Gastroesophageal sphincter (tissue), 4 donors: ENCODE data around the gene SPECC1L. TPM values are rescaled to one million over a fixed set of nuclear protein-coding genes. Genes with fewer than 3 reads are reported as not detected.

Experiments used
- ATAC-seq: fragments of 150-250 bp; one replicate; pipeline ENCODE4 v1.9.1; 2016; ENCODE audit warnings: mild to moderate bottlenecking, moderate library complexity
- H3K27ac ChIP-seq, 4 donors: fragments of 200-600 bp; sonication (generic) in 3 of 4; 1 replicate in 3 of 4; 2 replicates in 1 of 4; pipeline ENCODE4 v1.5.1; 2016 to 2019
- H3K27me3 ChIP-seq: fragments of 200-600 bp; sonication (generic); one replicate; pipeline ENCODE4 v1.5.1; 2019
- H3K36me3 ChIP-seq, 2 donors: fragments of 200-600 bp; sonication (generic); one replicate each; pipeline ENCODE4 v1.5.1; 2019; ENCODE audit warnings: control low read depth in 1 of 2
- H3K4me1 ChIP-seq, 3 donors: fragments of 200-600 bp; sonication (generic); 1 replicate in 2 of 3; 2 replicates in 1 of 3; pipeline ENCODE4 v1.5.1; 2016 to 2019; ENCODE audit warnings: control low read depth in 2 of 3
- H3K4me3 ChIP-seq, 2 donors: fragments of 200-600 bp; sonication (generic); one replicate each; pipeline ENCODE4 v1.5.1; 2019; ENCODE audit warnings: mild to moderate bottlenecking in 1 of 2, moderate library complexity in 1 of 2
- H3K9me3 ChIP-seq, 3 donors: fragments of 200-600 bp; sonication (generic); one replicate each; pipeline ENCODE4 v1.5.1; 2017 to 2019; ENCODE audit warnings: control low read depth in 2 of 3
- CTCF ChIP-seq, 4 experiments: fragments of 200-600 bp in 2 of 4; fragments of 450-650 bp in 2 of 4; sonication (generic) in 1 of 4; IDR thresholded peaks; one replicate each; pipeline ENCODE4 v1.5.1; 2017 to 2019; ENCODE audit warnings: antibody characterized with exemption in 4 of 4, mild to moderate bottlenecking in 2 of 4, moderate library complexity in 2 of 4
- EP300 ChIP-seq: sonication (generic); formaldehyde crosslinking; IDR thresholded peaks from one replicate; pipeline ENCODE4 v1.6.1; 2017; ENCODE audit warnings: antibody characterized with exemption, mild to moderate bottlenecking
- POLR2A ChIP-seq, 2 donors: fragments of 450-650 bp; IDR thresholded peaks; one replicate each; pipeline ENCODE4 v1.6.1; 2017; ENCODE audit warnings: antibody characterized with exemption in 2 of 2, mild to moderate bottlenecking in 2 of 2, moderate library complexity in 1 of 2
- POLR2AphosphoS5 ChIP-seq: sonication (generic); formaldehyde crosslinking; IDR thresholded peaks from one replicate; pipeline ENCODE4 v1.6.1; 2017; ENCODE audit warnings: antibody characterized with exemption
- WGBS, 2 donors: methylation state at CpG; one replicate each; pipeline ENCODE4 v1.1.5; 2018; ENCODE audit warnings: low coverage in 1 of 2; 5-methylcytosine and 5-hydroxymethylcytosine counted together
- total RNA-seq, 4 donors: library from RNA; depleted of rRNA; stranded (reverse); fragments of >200 nt; gene quantifications; one replicate each; pipeline ENCODE4 v1.1.0, GENCODE V29; 2016

Gene SPECC1L
- total RNA-seq, 4 donors from 2014 or later, result 62.3 to 110 (median 92.5) TPM

- Histone ChIP-seq H3K36me3 (no peaks in the 10 kb centered on the region), H3K27me3 (no peaks in the 10 kb centered on the region), H3K4me1 (peaks cover 7 to 32% (median 12%) of the 10 kb centered on the region in 3 donors), H3K9me3 (no peaks in the 10 kb centered on the region), H3K4me3 (no peak overlapping the region), H3K27ac (peak overlapping the region in 3 of 4 donors; percentile 11 to 49 (median 38))
- 100% methylated on average over 3 of the region's 3 CpGs; no CpG with 5 or more reads in 1 of the 2 donors for WGBS, 2 donors
- TF ChIP-seq POLR2A (IDR thresholded peaks at IDR 0.05), result no peak
- no peak for TF ChIP-seq CTCF (IDR thresholded peaks at IDR 0.05)
- TF ChIP-seq POLR2AphosphoS5, result no peak
- no peak for TF ChIP-seq EP300
- ATAC-seq, result no peak
Measured at GRCh38 chr22:24465975-24466374, 195.3 kb downstream of the SPECC1L start.

GRCh38 chr22:24466716-24467328, 196.2 kb downstream of the SPECC1L start:
- no peak overlapping the region for H3K4me3 ChIP-seq
- 29% methylated on average over 1 of the region's 1 CpG; no CpG with 5 or more reads in 1 of the 2 donors for WGBS, 2 donors
- no peak for ATAC-seq
- no peaks in the 10 kb centered on the region for H3K9me3 ChIP-seq
- H3K27me3 ChIP-seq, result no peaks in the 10 kb centered on the region
- peak overlapping the region; percentile 11 to 49 (median 30) for H3K27ac ChIP-seq
- TF ChIP-seq EP300 (no peak), CTCF (IDR thresholded peaks at IDR 0.05) (no peak), POLR2AphosphoS5 (no peak), POLR2A (IDR thresholded peaks at IDR 0.05) (no peak)
- H3K36me3 ChIP-seq, result no peaks in the 10 kb centered on the region
- H3K4me1 ChIP-seq, result peaks cover 7 to 41% (median 12%) of the 10 kb centered on the region in 3 donors

- peak overlapping the region in 3 of 4 donors; percentile 11 to 49 (median 38) for H3K27ac ChIP-seq
- H3K4me1 ChIP-seq, result peaks cover 7 to 45% (median 12%) of the 10 kb centered on the region in 3 donors
- 60% methylated on average over 1 to 2 of the region's 2 CpGs for WGBS, 2 donors
- H3K27me3 ChIP-seq, result no peaks in the 10 kb centered on the region
- no peak for ATAC-seq
- TF ChIP-seq POLR2A (IDR thresholded peaks at IDR 0.05) (no peak), EP300 (no peak), POLR2AphosphoS5 (no peak), CTCF (IDR thresholded peaks at IDR 0.05) (no peak)
- no peak overlapping the region for H3K4me3 ChIP-seq
- H3K36me3 ChIP-seq, result no peaks in the 10 kb centered on the region
- no peaks in the 10 kb centered on the region for H3K9me3 ChIP-seq
Measured at GRCh38 chr22:24467340-24467739, 196.7 kb downstream of the SPECC1L start.

Other genes with a start within 250 kb of the SPECC1L start
- gene SUSD2, start 89.3 kb upstream of the SPECC1L start, total RNA-seq, result 1 to 10 TPM; 2.4 to 5.0 (median 4.4) TPM
- gene GGT5, start 25.7 kb upstream of the SPECC1L start, total RNA-seq, result 10 to 100 TPM; 26.3 to 38.9 (median 34.7) TPM
- 1 to 10 TPM; 1.9 to 5.7 (median 3.3) TPM for gene ADORA2A, start 156.8 kb downstream of the SPECC1L start, total RNA-seq
- under 1 TPM in 3 of 4 donors, not detected in 1; 0.13 to 0.93 (median 0.50) TPM for gene UPB1, start 224.5 kb downstream of the SPECC1L start, total RNA-seq